Right atrium auricular region (tissue), 2 donors: Measurements from ENCODE around the gene ACAP2. TPM values are rescaled to one million over a fixed set of nuclear protein-coding genes. Genes with fewer than 3 reads are reported as not detected.
A peak's percentile ranks its signal among the peaks of the same experiment; 100 is the strongest.

Experiments
- DNase-seq: peaks from one replicate; pipeline ENCODE4 v3.0.0-alpha.2; 2019; ENCODE audit warnings: low spot score
- H3K27ac ChIP-seq, 2 donors: fragments of 200-600 bp; sonication (generic); 1 replicate in 1 of 2; 2 replicates in 1 of 2; pipeline ENCODE4 v1.5.1; 2016 to 2019
- H3K27me3 ChIP-seq, 2 donors: fragments of 200-600 bp; sonication (generic); one replicate each; pipeline versions ENCODE4 v1.5.1 to v1.6.0; 2017 to 2019
- H3K36me3 ChIP-seq: fragments of 200-600 bp; sonication (generic); one replicate; pipeline ENCODE4 v1.5.1; 2016
- H3K4me1 ChIP-seq, 2 donors: fragments of 200-600 bp; sonication (generic); one replicate each; pipeline versions ENCODE4 v1.5.1 to v1.6.0; 2017 to 2019
- H3K4me3 ChIP-seq, 2 donors: fragments of 200-600 bp; sonication (generic); 1 replicate in 1 of 2; 2 replicates in 1 of 2; pipeline ENCODE4 v1.5.1; 2017 to 2019; ENCODE audit warnings: mild to moderate bottlenecking in 1 of 2, moderate library complexity in 1 of 2
- H3K9me3 ChIP-seq, 2 donors: fragments of 200-600 bp; sonication (generic); one replicate each; pipeline ENCODE4 v1.5.1; 2019
- total RNA-seq, 2 donors: library from RNA; depleted of rRNA; stranded (reverse); fragments of >200 nt; gene quantifications; one replicate each; pipeline ENCODE4 v1.1.0, GENCODE V29; 2016
- TF ChIP-seq, protein P1 (sequence below), 2 donors: fragments of 200-600 bp; sonication (generic); IDR thresholded peaks; one replicate each; pipeline ENCODE4 v1.5.1; 2019; ENCODE audit warnings: antibody characterized with exemption in 2 of 2

ACAP2 gene
- total RNA-seq, 2 donors from 2014 or later, result 17.8 to 18.9 TPM

DNA sequence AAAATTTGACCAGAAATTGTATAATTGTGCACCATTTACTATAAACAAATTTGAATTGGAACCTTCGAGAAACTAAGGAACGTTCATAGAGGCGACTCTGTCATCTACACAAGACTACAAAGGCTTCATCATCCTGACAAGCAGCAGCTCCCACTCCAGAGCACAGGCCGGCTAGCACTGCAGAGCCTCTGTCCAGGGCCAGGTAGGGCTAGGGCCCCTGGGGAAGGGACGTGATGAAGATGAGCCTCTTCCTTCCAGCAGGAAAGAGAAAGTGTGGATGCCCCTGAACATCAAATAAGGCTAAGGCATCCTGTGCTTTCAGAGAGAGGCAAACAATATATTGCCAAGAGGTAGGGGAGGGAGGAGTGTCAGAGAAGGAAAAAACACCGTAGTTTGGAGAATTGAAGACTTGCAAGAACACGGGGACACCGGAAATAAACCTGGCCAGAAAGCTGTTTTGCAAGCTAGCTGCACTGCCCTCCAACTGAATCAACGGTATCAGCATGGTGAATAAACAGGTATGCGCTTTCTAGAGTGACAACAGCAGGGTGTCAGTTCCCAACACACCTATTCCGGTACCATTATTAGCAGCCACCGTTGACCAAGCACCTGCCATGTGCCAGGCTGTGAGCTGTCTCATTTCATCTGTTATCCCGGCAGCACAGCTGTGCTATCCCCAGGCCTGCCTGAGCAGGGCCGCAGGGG, 184.2 kb downstream of the ACAP2 start:
- peak overlapping the region; percentile 86 to 88 for H3K27ac ChIP-seq
- peaks cover 0 to 28% of the 10 kb centered on the region in 2 donors for H3K4me1 ChIP-seq
- peak; percentile 58 for DNase-seq
- H3K9me3 ChIP-seq, result no peaks in the 10 kb centered on the region
- no peaks in the 10 kb centered on the region for H3K36me3 ChIP-seq
- H3K4me3 ChIP-seq, result peak overlapping the region in 1 of 2 donors; percentile 68
- TF ChIP-seq, protein P1, sequence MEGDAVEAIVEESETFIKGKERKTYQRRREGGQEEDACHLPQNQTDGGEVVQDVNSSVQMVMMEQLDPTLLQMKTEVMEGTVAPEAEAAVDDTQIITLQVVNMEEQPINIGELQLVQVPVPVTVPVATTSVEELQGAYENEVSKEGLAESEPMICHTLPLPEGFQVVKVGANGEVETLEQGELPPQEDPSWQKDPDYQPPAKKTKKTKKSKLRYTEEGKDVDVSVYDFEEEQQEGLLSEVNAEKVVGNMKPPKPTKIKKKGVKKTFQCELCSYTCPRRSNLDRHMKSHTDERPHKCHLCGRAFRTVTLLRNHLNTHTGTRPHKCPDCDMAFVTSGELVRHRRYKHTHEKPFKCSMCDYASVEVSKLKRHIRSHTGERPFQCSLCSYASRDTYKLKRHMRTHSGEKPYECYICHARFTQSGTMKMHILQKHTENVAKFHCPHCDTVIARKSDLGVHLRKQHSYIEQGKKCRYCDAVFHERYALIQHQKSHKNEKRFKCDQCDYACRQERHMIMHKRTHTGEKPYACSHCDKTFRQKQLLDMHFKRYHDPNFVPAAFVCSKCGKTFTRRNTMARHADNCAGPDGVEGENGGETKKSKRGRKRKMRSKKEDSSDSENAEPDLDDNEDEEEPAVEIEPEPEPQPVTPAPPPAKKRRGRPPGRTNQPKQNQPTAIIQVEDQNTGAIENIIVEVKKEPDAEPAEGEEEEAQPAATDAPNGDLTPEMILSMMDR (IDR thresholded peaks at IDR 0.05), result no peak
- H3K27me3 ChIP-seq, result no peaks in the 10 kb centered on the region

DNA sequence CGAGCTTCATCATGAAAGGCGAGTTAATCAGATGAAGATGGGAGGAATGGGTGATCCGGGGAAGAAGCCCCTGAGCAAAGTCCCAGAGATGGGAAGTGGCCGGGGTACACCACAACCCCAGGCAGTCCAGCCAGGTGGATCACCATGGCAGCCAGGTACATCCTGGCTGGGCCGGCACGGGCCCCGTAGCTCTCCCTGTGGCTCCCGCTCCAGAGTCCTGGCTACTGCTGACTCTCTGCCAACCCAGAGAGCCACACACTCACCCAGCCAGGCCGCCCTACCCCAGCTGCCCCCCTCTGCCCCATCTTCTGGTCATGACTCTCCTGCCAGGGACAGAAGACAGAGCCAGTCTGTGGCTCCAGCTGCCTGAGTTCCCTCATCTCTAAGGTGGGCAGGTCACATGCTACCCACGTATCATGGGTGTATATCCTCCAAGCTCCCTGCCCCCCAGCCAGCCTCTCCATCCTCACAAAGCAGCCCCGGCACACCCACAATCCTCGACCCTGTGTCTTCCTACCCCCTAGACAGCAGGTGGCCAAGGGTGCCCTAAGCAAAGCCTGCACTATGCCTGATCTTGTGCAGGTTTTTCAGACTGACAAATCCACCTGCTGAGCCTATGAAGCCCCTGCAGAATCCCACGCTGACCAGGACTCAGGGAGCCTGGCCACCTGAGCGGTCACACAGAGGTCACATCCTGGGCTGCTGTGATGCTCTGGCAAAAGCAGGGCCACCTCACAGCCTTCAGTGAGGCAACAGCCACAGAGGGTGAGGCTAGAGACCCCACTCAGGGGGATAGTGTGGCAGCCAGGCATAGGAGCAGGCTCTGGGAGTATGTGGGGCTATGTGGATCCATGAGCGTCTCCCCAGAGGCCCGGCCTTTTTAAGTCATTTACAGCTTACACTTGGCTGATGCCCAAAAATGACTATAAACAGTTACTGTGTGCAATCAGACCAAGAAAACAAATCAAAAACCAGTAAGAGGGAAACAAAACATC, 185.1 kb downstream of the ACAP2 start:
- Histone ChIP-seq H3K4me3 (no peak overlapping the region), H3K4me1 (peaks cover 0 to 28% of the 10 kb centered on the region in 2 donors), H3K9me3 (no peaks in the 10 kb centered on the region), H3K27ac (peak overlapping the region in 1 of 2 donors; percentile 88), H3K36me3 (no peaks in the 10 kb centered on the region), H3K27me3 (no peaks in the 10 kb centered on the region)
- TF ChIP-seq, protein P1 (IDR thresholded peaks at IDR 0.05), result no peak
- DNase-seq, result no peak

DNA sequence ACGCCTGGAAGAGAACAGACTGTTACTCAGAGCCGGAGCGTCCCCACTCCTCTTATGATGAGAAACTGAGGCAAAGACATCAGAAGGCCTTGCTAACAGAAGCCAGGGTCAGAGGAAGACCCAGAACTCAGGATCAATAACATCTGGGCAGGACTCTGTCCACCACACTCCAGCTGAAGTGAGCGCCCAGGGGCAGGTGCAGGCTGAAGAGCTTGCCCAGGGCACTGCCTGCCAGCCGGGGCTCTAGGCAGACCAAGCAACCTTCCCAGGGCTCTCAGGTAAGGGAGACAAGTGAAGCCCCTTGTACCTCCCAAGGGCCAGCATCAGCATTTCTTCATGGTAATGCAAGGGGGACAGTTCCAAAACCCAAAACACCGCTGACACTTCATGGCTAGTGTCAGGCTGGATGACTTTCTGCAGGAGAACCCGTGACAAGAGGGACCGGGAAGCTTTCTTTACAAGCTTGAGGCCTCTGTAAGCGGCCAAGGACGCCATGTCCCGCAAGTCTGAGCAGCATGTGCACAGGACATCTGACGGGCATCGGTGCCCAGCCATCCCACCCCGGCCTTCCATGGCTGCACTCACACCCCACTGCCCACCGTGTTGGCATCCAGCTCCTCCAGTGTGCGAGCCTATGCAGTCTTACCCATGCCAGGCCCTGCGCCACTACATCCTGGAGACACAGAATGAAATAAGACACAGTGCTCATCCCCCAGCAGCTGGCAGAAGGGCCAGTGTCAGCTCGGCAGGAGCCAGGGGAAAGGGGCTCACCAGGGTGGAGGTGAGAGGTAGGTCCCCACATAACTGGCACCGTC, 186.0 kb downstream of the ACAP2 start:
- Histone ChIP-seq H3K27ac (no peak overlapping the region), H3K4me3 (no peak overlapping the region), H3K4me1 (peaks cover 0 to 28% of the 10 kb centered on the region in 2 donors), H3K27me3 (no peaks in the 10 kb centered on the region), H3K36me3 (no peaks in the 10 kb centered on the region), H3K9me3 (no peaks in the 10 kb centered on the region)
- TF ChIP-seq, protein P1 (IDR thresholded peaks at IDR 0.05), result no peak
- DNase-seq, result no peak

DNA sequence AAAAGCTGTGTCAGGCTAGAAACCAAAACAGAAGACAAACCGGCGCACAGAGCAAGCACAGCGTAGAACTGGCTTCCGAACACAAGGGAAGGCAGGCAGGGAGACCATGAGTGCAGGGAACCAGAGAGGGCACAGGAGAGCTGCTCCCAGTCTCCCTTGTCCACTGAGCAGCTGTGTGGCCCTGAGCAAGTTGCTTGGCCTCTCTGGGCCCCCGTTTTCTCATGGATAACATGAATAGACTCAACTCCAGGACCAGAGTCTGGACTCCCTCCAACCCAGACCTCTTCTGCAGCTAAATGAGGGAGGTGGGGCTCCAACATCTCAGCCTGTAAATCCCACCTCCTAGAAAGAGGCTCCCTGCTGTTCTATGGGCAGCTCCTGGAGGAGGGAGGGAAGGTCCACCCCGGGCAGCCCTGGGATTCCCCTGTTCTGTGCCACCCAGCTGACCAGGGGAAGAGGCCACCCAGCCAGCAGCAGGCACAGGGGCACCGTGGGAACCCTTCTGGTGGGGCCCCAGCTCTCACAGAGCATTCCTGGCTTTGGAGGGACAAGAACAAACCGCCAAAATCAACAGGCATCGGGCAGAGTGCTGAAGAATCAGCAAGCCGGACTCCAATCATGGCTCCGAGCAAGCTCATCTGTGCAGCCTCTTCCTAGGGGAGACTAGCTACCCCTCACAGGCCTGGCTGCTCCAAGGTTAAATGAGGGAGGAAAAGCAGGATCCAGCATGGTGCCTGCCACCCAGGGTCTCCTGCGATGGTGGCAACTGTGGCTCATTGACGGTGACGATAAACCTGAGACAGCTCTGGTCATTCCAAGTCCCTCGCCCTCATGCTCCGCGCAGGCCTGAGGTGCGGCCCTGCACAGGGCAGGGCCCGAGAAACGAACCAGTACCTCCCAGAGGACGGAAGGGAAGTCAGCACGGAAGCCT, 187.0 kb downstream of the ACAP2 start:
- Histone ChIP-seq H3K27ac (no peak overlapping the region), H3K9me3 (no peaks in the 10 kb centered on the region), H3K27me3 (no peaks in the 10 kb centered on the region)

More for the DNA sequence above, 187.0 kb downstream of the ACAP2 start:
- Histone ChIP-seq H3K4me1 (peaks cover 0 to 30% of the 10 kb centered on the region in 2 donors), H3K36me3 (no peaks in the 10 kb centered on the region), H3K4me3 (no peak overlapping the region)
- TF ChIP-seq, protein P1 (IDR thresholded peaks at IDR 0.05), result no peak
- no peak for DNase-seq
